K562 (cell line): ENCODE data around the gene CNOT11. TPM values are rescaled to one million over a fixed set of nuclear protein-coding genes. Genes with fewer than 3 reads are reported as not detected.

Experiments
- ATAC-seq: fragments of 200-7000 bp; cut with Tn5 transposase; 3 replicates; pipeline ENCODE4 v1.9.1; 2020; ENCODE audit warnings: moderate library complexity
- BruUV-seq: library from RNA; stranded (reverse); fragments of 400-500 nt; replicated peaks from 2 replicates; lab custom pipeline; 2021; lab: Mats Ljungman, UMichigan
- CTCF ChIA-PET: fragments of 300-600 bp; formaldehyde crosslinking; extraction: SDS; loops from one replicate; lab custom pipeline; 2021; ENCODE audit warnings: low intra/inter-chr PET ratio; lab: Yijun Ruan, JAX
- POLR2A ChIA-PET: fragments of 300-600, 350-650 bp; sonication (Branson Sonifier 250); formaldehyde crosslinking; extraction: SDS; loops from one replicate; lab custom pipeline; 2021; ENCODE audit warnings: antibody characterized with exemption, inconsistent platforms; lab: Yijun Ruan, JAX
- DNase-seq, 4 experiments: peaks; one replicate each; pipeline versions ENCODE4 v3.0.0 to v3.0.0-alpha.2; 2011 to 2018; ENCODE audit warnings: low spot score in 3 of 4, mixed read lengths in 3 of 4; ENCODE audit errors: extremely low read depth in 1 of 4
- FAIRE-seq: peaks from 2 replicates; lab custom pipeline; 2011; peaks lifted over from hg19 to GRCh38; lab: Jason Lieb, UNC
- H2AFZ ChIP-seq: 2 replicates; pipeline ENCODE4 v1.6.0; 2011; ENCODE audit warnings: low read depth, low read length, control low read depth, inconsistent platforms
- H3K27ac ChIP-seq: fragments of 200-600 bp; 3 replicates; pipeline ENCODE4 v1.8.0; 2011; ENCODE audit warnings: low read depth, mild to moderate bottlenecking, control low read depth, inconsistent platforms, low read length, moderate library complexity, mixed read lengths; ENCODE audit errors: extremely low read depth
- H3K27me3 ChIP-seq, 2 experiments: fragments of 300-600 bp in 1 of 2; 2 replicates in 1 of 2; 3 replicates in 1 of 2; pipeline versions ENCODE4 v1.6.0 to v1.8.0; 2011; ENCODE audit warnings: inconsistent platforms in 2 of 2, low read length in 2 of 2, mild to moderate bottlenecking in 1 of 2, mixed read lengths in 1 of 2, moderate library complexity in 1 of 2; ENCODE audit not compliant: control insufficient read depth in 2 of 2, insufficient read depth in 2 of 2
- H3K36me3 ChIP-seq: fragments of 300-600 bp; 3 replicates; pipeline ENCODE4 v1.8.0; 2011; ENCODE audit warnings: mild to moderate bottlenecking, low read length, inconsistent platforms; ENCODE audit not compliant: control insufficient read depth, insufficient read depth
- H3K4me1 ChIP-seq, 2 experiments: fragments of 200-600 bp in 1 of 2; replicated peaks in 1 of 2; 2 replicates in 1 of 2; 3 replicates in 1 of 2; pipeline versions ENCODE4 v1.5.1 to v1.8.0; 2011; ENCODE audit warnings: inconsistent platforms in 2 of 2, low read length in 2 of 2, mild to moderate bottlenecking in 1 of 2, mixed read lengths in 1 of 2, moderate library complexity in 1 of 2; ENCODE audit not compliant: control insufficient read depth in 2 of 2, insufficient read depth in 2 of 2
- H3K4me2 ChIP-seq: 2 replicates; pipeline ENCODE4 v1.6.1; 2011; ENCODE audit warnings: low read length, control low read depth, inconsistent platforms, mixed read lengths; ENCODE audit not compliant: insufficient read depth
- H3K4me3 ChIP-seq: fragments of 200-600 bp; sonication (generic), shearing (Covaris generic); 2 replicates; pipeline ENCODE4 v1.5.1; 2016; ENCODE audit warnings: control low read depth, inconsistent platforms
- H3K79me2 ChIP-seq: fragments of 200-600 bp; 3 replicates; pipeline ENCODE4 v1.8.0; 2011; ENCODE audit warnings: low read length, inconsistent platforms; ENCODE audit not compliant: control insufficient read depth, insufficient read depth
- H3K9ac ChIP-seq, 2 experiments: 2 replicates each; pipeline versions ENCODE4 v1.6.0 to v1.6.1; 2011; ENCODE audit warnings: low read depth in 2 of 2, low read length in 2 of 2, control low read depth in 1 of 2, inconsistent platforms in 1 of 2, mild to moderate bottlenecking in 1 of 2, mixed read lengths in 1 of 2; ENCODE audit not compliant: insufficient read depth in 1 of 2
- H3K9me1 ChIP-seq: one replicate; pipeline ENCODE4 v1.6.0; 2011; ENCODE audit warnings: inconsistent platforms, mild to moderate bottlenecking, low read length, moderate library complexity; ENCODE audit not compliant: control insufficient read depth, insufficient read depth
- H3K9me3 ChIP-seq: replicated peaks from 2 replicates; pipeline ENCODE4 v1.5.1; 2011; ENCODE audit warnings: low read depth, low read length, inconsistent platforms; ENCODE audit not compliant: control insufficient read depth, insufficient read depth
- H4K20me1 ChIP-seq: replicated peaks from 2 replicates; pipeline ENCODE4 v1.6.1; 2011; ENCODE audit warnings: low read length, inconsistent platforms, mixed read lengths; ENCODE audit not compliant: control insufficient read depth, insufficient read depth
- BDP1 ChIP-seq: IDR thresholded peaks from 3 replicates; pipeline ENCODE4 v1.6.1; 2011; ENCODE audit not compliant: insufficient read length, insufficient read depth
- BHLHE40 ChIP-seq: IDR thresholded peaks from 2 replicates; pipeline ENCODE4 v1.6.1; 2011; ENCODE audit warnings: low read length, improper control_type of control experiment
- CEBPB ChIP-seq: fragments of 450-650 bp; IDR thresholded peaks from 2 replicates; pipeline ENCODE4 v1.6.1; 2016; ENCODE audit warnings: missing genetic modification characterization, missing compliant biosample characterization
- E2F3 ChIP-seq: fragments of 250-450 bp; sonication (Bioruptor Pico); IDR thresholded peaks from 2 replicates; pipeline ENCODE4 v1.4.0; 2020; ENCODE audit warnings: mild to moderate bottlenecking
- EHMT2 ChIP-seq: fragments of 450-650 bp; IDR thresholded peaks from 2 replicates; pipeline ENCODE4 v1.6.1; 2018; ENCODE audit warnings: antibody characterized with exemption
- ELF4 ChIP-seq: fragments of 450-650 bp; formaldehyde crosslinking; IDR thresholded peaks from 2 replicates; pipeline ENCODE4 v1.4.0; 2022; ENCODE audit warnings: missing genetic modification characterization
- GABPB1 ChIP-seq: sonication (generic); formaldehyde crosslinking; IDR thresholded peaks from 2 replicates; pipeline ENCODE4 v1.8.0; 2022; ENCODE audit warnings: mild to moderate bottlenecking, missing genetic modification reagents
- HDGF ChIP-seq: fragments of 450-650 bp; IDR thresholded peaks from 2 replicates; pipeline ENCODE4 v1.6.1; 2016
- MCM2 ChIP-seq: fragments of 450-650 bp; IDR thresholded peaks from 2 replicates; pipeline ENCODE4 v1.6.1; 2017; ENCODE audit warnings: low read depth, mild to moderate bottlenecking
- MTF1 ChIP-seq: fragments of 250-450 bp; sonication (Bioruptor Pico); IDR thresholded peaks from 2 replicates; pipeline ENCODE4 v1.9.0; 2021; ENCODE audit warnings: moderate library complexity, mild to moderate bottlenecking, inconsistent platforms, borderline replicate concordance
- NCOA4 ChIP-seq: fragments of 450-650 bp; IDR thresholded peaks from 2 replicates; pipeline ENCODE4 v1.6.1; 2018; ENCODE audit warnings: mild to moderate bottlenecking; ENCODE audit not compliant: partially characterized antibody
- TAL1 ChIP-seq: fragments of 450-650 bp; IDR thresholded peaks from 2 replicates; pipeline ENCODE4 v1.6.1; 2016; ENCODE audit warnings: mild to moderate bottlenecking
- TCF3 ChIP-seq: sonication (generic); formaldehyde crosslinking; IDR thresholded peaks from 2 replicates; pipeline ENCODE4 v1.4.0; 2020; ENCODE audit warnings: mild to moderate bottlenecking, missing genetic modification reagents
- THRAP3 ChIP-seq: fragments of 450-650 bp; IDR thresholded peaks from 2 replicates; pipeline ENCODE4 v1.6.1; 2016; ENCODE audit warnings: mild to moderate bottlenecking, inconsistent platforms, borderline replicate concordance
- ZBTB26 ChIP-seq: fragments of 450-650 bp; formaldehyde crosslinking; IDR thresholded peaks from 2 replicates; pipeline ENCODE4 v1.4.0; 2022; ENCODE audit warnings: missing genetic modification characterization
- ZC3H4 ChIP-seq: sonication (generic); formaldehyde crosslinking; IDR thresholded peaks from 2 replicates; pipeline ENCODE4 v1.9.0; 2021; ENCODE audit warnings: missing genetic modification reagents, borderline replicate concordance
- ZFP91 ChIP-seq: sonication (generic); formaldehyde crosslinking; IDR thresholded peaks from 2 replicates; pipeline ENCODE4 v1.8.0; 2022; ENCODE audit warnings: mild to moderate bottlenecking, missing genetic modification reagents
- WGBS: fragments of 100-300 bp; shearing (Covaris generic); methylation state at CpG from one replicate; pipeline ENCODE4 v1.1.6; 2016; ENCODE audit warnings: low coverage, mixed read lengths; ENCODE audit not compliant: insufficient coverage; ENCODE audit errors: missing lambda C conversion rate; 5-methylcytosine and 5-hydroxymethylcytosine counted together
- in situ Hi-C: fragments of 300-500 bp; cut with MboI; formaldehyde crosslinking; loops from 4 replicates; pipeline ENCODE4 v1.15.0; 2018; ENCODE audit warnings: inconsistent platforms, mixed read lengths
- intact Hi-C: fragments of 100-400 bp; cut with micrococcal nuclease; formaldehyde crosslinking; loops from 2 replicates; pipeline ENCODE4 v1.14.2; 2022
- polyA plus RNA-seq, 8 experiments: library from polyadenylated mRNA; depleted of rRNA in 4 of 8; stranded (reverse) in 5 of 8; unstranded in 3 of 8; fragments of >200 nt; fragmentation: Nextera tagmentation in 2 of 8; fragmentation: Illumina TruSeq in 1 of 8; extraction: Ambion mirVana in 2 of 8; extraction: Trizol in 1 of 8; gene quantifications; 2 replicates each; pipeline versions ENCODE4 v1.2.1 to v1.2.3, GENCODE V29; 2011 to 2014; ENCODE audit warnings: inconsistent platforms in 1 of 8, missing spikeins in 1 of 8
- total RNA-seq, 7 experiments: library from RNA; depleted of rRNA in 6 of 7; stranded (reverse); fragments of >200 nt in 6 of 7; fragmentation: Illumina TruSeq in 2 of 7; extraction: Trizol in 2 of 7; gene quantifications; 2 replicates each; pipeline versions ENCODE4 v1.2.1 to v1.2.3, GENCODE V29; 2011 to 2021; ENCODE audit warnings: low replicate concordance in 1 of 7
- TF ChIP-seq, protein P1 (sequence below): fragments of 250-450 bp; sonication (Bioruptor Pico); IDR thresholded peaks from 2 replicates; pipeline ENCODE4 v1.5.0; 2021
- TF ChIP-seq, protein P2 (sequence below): fragments of 250-450 bp; sonication (Bioruptor Pico); IDR thresholded peaks from 2 replicates; pipeline ENCODE4 v1.5.0; 2020; ENCODE audit warnings: mild to moderate bottlenecking, borderline replicate concordance

Gene CNOT11
- total and polyA plus RNA-seq, 9 of the 15 experiments (the other 6 are each of a cell fraction or from before 2014, with no cell fraction given) = 12.7 to 163 (median 64.2) TPM

DNA sequence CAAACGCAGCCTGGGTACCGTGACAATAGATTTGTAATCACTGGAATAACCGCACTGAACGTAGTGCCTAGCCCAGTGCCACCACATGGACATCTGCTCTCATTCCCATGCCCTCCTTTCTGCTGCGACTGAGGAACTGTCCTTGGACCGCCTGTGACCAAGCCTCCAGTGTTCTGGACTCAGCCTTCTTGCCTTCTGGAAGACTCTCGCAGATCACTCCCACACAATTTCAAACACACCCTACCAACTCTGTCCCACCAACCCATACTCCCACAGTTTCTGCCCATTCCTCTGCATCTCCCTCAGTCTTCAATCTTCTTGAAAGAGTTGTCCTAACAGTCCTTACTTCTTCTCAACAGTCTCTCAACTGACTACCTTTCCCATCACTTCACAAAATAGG is 53.7 kb downstream of the CNOT11 start:
- CTCF ChIA-PET = no interaction called here
- H2AFZ ChIP-seq = no peak overlapping the region
- POLR2A ChIA-PET = interaction anchor here (0.8 to 1.1 kb wide), 3 partner anchors 8 to 53 kb away, joined by 3 to 4 read pairs (median 4); no protein-coding TSS in a partner anchor
- TF ChIP-seq NCOA4 = no peak
- 0 out of 2 replicates have a peak, but pooled peaks have one; percentile 19 for TF ChIP-seq GABPB1 (CRISPR knock-in tag)
- TF ChIP-seq THRAP3 = 0 out of 2 replicates have a peak, but pooled peaks have one; percentile 46
- TF ChIP-seq MTF1 (CRISPR knock-in tag) = no peak
- no peak for TF ChIP-seq MCM2
- TF ChIP-seq ZBTB26 (CRISPR knock-in tag) = 0 out of 2 replicates have a peak, but pooled peaks have one; percentile 73
- peak; percentile 78; the same call in 1 of the 2 replicates for TF ChIP-seq HDGF
- TF ChIP-seq EHMT2 = peak; percentile 49; the same call in 1 of the 2 replicates
- no peak for TF ChIP-seq ZFP91 (CRISPR knock-in tag)
- TF ChIP-seq, protein P1, sequence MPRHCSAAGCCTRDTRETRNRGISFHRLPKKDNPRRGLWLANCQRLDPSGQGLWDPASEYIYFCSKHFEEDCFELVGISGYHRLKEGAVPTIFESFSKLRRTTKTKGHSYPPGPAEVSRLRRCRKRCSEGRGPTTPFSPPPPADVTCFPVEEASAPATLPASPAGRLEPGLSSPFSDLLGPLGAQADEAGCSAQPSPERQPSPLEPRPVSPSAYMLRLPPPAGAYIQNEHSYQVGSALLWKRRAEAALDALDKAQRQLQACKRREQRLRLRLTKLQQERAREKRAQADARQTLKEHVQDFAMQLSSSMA = no peak
- TF ChIP-seq, protein P2, sequence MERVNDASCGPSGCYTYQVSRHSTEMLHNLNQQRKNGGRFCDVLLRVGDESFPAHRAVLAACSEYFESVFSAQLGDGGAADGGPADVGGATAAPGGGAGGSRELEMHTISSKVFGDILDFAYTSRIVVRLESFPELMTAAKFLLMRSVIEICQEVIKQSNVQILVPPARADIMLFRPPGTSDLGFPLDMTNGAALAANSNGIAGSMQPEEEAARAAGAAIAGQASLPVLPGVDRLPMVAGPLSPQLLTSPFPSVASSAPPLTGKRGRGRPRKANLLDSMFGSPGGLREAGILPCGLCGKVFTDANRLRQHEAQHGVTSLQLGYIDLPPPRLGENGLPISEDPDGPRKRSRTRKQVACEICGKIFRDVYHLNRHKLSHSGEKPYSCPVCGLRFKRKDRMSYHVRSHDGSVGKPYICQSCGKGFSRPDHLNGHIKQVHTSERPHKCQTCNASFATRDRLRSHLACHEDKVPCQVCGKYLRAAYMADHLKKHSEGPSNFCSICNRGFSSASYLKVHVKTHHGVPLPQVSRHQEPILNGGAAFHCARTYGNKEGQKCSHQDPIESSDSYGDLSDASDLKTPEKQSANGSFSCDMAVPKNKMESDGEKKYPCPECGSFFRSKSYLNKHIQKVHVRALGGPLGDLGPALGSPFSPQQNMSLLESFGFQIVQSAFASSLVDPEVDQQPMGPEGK (CRISPR knock-in tag) = no peak
- no peak for TF ChIP-seq ZC3H4 (CRISPR knock-in tag)
- TF ChIP-seq TAL1 = no peak
- no peak for TF ChIP-seq E2F3
- TF ChIP-seq BDP1 = no peak
- TF ChIP-seq TCF3 = no peak
- TF ChIP-seq BHLHE40 = no peak
- TF ChIP-seq CEBPB (tag) = no peak
- 0 out of 2 replicates have a peak, but pooled peaks have one; percentile 29 for TF ChIP-seq ELF4 (CRISPR knock-in tag)

More for the DNA sequence above, 53.7 kb downstream of the CNOT11 start:
- peak; percentile 19 to 41 (median 28) for DNase-seq
- in situ Hi-C loops (no loop called here), intact Hi-C loops (no loop called here)
- Histone ChIP-seq H3K4me2 (peak overlapping the region; percentile 92), H3K9me1 (no peaks in the 10 kb centered on the region), H3K9me3 (no peaks in the 10 kb centered on the region), H3K9ac (peak overlapping the region; percentile 81 to 85; a peak in 3 of 4 replicates), H3K36me3 (peaks cover 37% of the 10 kb centered on the region), H3K27ac (peak overlapping the region; percentile 49; the same call in 2 of the 3 replicates), H3K4me3 (peak overlapping the region; percentile 72), H4K20me1 (peaks cover 24% of the 10 kb centered on the region), H3K4me1 (peaks cover 16 to 26% of the 10 kb centered on the region in 2 experiments; a peak in 4 of 5 replicates), H3K27me3 (no peaks in the 10 kb centered on the region), H3K79me2 (peaks cover 71% of the 10 kb centered on the region)
- 18% methylated on average over 7 of the region's 7 CpGs for WGBS
- ATAC-seq = peak; percentile 4; the same call in 2 of the 3 replicates
- FAIRE-seq = no peak
- BruUV-seq = no TSS peak
